GM19467 (cell line): ENCODE measurements around the gene DFFB.

ENCODE experiments used
- ATAC-seq: cut with Tn5 transposase; IDR thresholded peaks from one replicate; pipeline ENCODE4 v1.9.1; 2021; ENCODE audit warnings: mild to moderate bottlenecking, moderate library complexity; ENCODE audit not compliant: unreplicated experiment

The DFFB gene

GRCh38 chr1:3869751-3870301 lies 12.6 kb downstream of the DFFB start:
- no peak for ATAC-seq

GRCh38 chr1:3871451-3871805 lies 14.2 kb downstream of the DFFB start:
- no peak for ATAC-seq

GRCh38 chr1:3872546-3872945 lies 15.3 kb downstream of the DFFB start:
- no peak for ATAC-seq

- ATAC-seq, result no peak
Observed at GRCh38 chr1:3874736-3875135, 17.5 kb downstream of the DFFB start.

GRCh38 chr1:3876716-3877115 lies 19.4 kb downstream of the DFFB start:
- no peak for ATAC-seq

GRCh38 chr1:3879099-3879498 lies 21.8 kb downstream of the DFFB start:
- no peak for ATAC-seq

GRCh38 chr1:3879787-3880428 lies 22.6 kb downstream of the DFFB start:
- no peak for ATAC-seq

GRCh38 chr1:3880429-3881192 lies 23.3 kb downstream of the DFFB start:
- ATAC-seq, result no peak

GRCh38 chr1:3881193-3881480 lies 23.9 kb downstream of the DFFB start:
- ATAC-seq, result no peak

- no peak for ATAC-seq
Observed at GRCh38 chr1:3883194-3883925, 26.1 kb downstream of the DFFB start.

GRCh38 chr1:3884966-3885365 lies 27.7 kb downstream of the DFFB start:
- no peak for ATAC-seq

GRCh38 chr1:3885611-3886010 lies 28.3 kb downstream of the DFFB start:
- no peak for ATAC-seq

GRCh38 chr1:3886106-3886670 lies 28.9 kb downstream of the DFFB start:
- no peak for ATAC-seq

GRCh38 chr1:3886691-3887090 lies 29.4 kb downstream of the DFFB start:
- ATAC-seq, result no peak

- ATAC-seq, result no peak
Observed at GRCh38 chr1:3888301-3888700, 31.0 kb downstream of the DFFB start.

- ATAC-seq, result no peak
Observed at GRCh38 chr1:3889936-3890335, 32.7 kb downstream of the DFFB start.

- ATAC-seq, result no peak
Observed at GRCh38 chr1:3890389-3891328, 33.4 kb downstream of the DFFB start.

GRCh38 chr1:3891329-3891865 lies 34.1 kb downstream of the DFFB start:
- no peak for ATAC-seq

GRCh38 chr1:3892748-3893147 lies 35.5 kb downstream of the DFFB start:
- ATAC-seq, result no peak

GRCh38 chr1:3893190-3893589 lies 35.9 kb downstream of the DFFB start:
- ATAC-seq, result no peak
